GM19025 (cell line): ENCODE results near the gene SFT2D1.

Experiments
- ATAC-seq: cut with Tn5 transposase; IDR thresholded peaks from one replicate; pipeline ENCODE4 v1.9.1; 2021; ENCODE audit warnings: mild to moderate bottlenecking, low read depth, moderate library complexity; ENCODE audit not compliant: unreplicated experiment

SFT2D1 gene

GRCh38 chr6:166335378-166336302 is 6.7 kb downstream of the SFT2D1 start:
- ATAC-seq, result peak; percentile 57

- no peak for ATAC-seq
Observed at GRCh38 chr6:166334878-166335277, 7.5 kb downstream of the SFT2D1 start.

GRCh38 chr6:166333172-166333995 is 9.0 kb downstream of the SFT2D1 start:
- peak; percentile 55 for ATAC-seq

- no peak for ATAC-seq
Observed at GRCh38 chr6:166331503-166332415, 10.6 kb downstream of the SFT2D1 start.

- no peak for ATAC-seq
Observed at GRCh38 chr6:166330612-166331011, 11.7 kb downstream of the SFT2D1 start.

- ATAC-seq, result peak; percentile 57
Observed at GRCh38 chr6:166325383-166326042, 16.8 kb downstream of the SFT2D1 start.

GRCh38 chr6:166323395-166323794 is 18.9 kb downstream of the SFT2D1 start:
- no peak for ATAC-seq

GRCh38 chr6:166318649-166319600 is 23.4 kb downstream of the SFT2D1 start:
- no peak for ATAC-seq

GRCh38 chr6:166318227-166318626 is 24.1 kb downstream of the SFT2D1 start:
- no peak for ATAC-seq

GRCh38 chr6:166317261-166318212 is 24.8 kb downstream of the SFT2D1 start:
- no peak for ATAC-seq

- no peak for ATAC-seq
Observed at GRCh38 chr6:166315436-166315835, 26.9 kb downstream of the SFT2D1 start.

- ATAC-seq, result no peak
Observed at GRCh38 chr6:166314454-166314853, 27.9 kb downstream of the SFT2D1 start.

- no peak for ATAC-seq
Observed at GRCh38 chr6:166313255-166314070, 28.9 kb downstream of the SFT2D1 start.

GRCh38 chr6:166312832-166313231 is 29.5 kb downstream of the SFT2D1 start:
- no peak for ATAC-seq

GRCh38 chr6:166310634-166311033 is 31.7 kb downstream of the SFT2D1 start:
- no peak for ATAC-seq

- ATAC-seq, result no peak
Observed at GRCh38 chr6:166309977-166310376, 32.4 kb downstream of the SFT2D1 start.
